GM18505 (cell line): ENCODE measurements around the gene WWOX.

Source experiments
- ATAC-seq: cut with Tn5 transposase; IDR thresholded peaks from one replicate; pipeline ENCODE4 v1.9.1; 2021; ENCODE audit not compliant: unreplicated experiment
- POLR2A ChIP-seq: IDR thresholded peaks from 4 replicates; pipeline ENCODE4 v1.6.1; 2011; ENCODE audit warnings: borderline replicate concordance; ENCODE audit not compliant: insufficient read depth, insufficient read length; ENCODE audit errors: extremely low read depth

Gene WWOX

DNA sequence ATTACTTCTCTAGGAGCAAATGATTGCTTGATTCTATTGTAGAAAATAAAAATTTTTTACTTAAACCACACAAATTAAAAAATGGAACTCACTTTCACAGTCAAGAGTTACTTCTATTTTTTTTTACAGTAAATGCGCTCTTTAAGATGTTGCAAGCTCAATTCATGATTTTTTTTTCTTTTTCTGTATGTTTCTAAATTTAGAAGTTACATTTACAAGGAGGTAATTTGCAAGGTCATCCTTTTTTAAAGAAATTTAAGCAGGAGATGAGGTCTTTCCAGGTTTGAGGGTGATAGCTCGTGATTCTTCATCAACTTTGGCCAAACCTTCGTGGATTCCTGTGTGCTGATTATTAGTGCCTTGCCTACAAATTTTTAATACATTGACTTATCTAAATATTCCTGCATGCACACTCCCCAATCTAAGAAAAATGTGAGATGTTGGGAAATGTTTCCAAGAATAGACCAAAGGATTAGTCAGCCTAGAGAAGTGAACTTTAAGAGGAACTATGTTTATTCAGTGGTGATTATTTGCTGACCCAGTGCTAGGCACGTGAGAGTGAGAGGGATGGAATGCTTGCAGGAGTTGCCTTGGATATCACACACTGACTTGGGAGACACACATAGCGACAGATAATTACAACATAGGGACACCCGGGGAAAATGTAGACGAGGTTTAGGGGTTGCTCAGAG, 1071.2 kb downstream of the WWOX start:
- no peak for ATAC-seq
- no peak for TF ChIP-seq POLR2A

DNA sequence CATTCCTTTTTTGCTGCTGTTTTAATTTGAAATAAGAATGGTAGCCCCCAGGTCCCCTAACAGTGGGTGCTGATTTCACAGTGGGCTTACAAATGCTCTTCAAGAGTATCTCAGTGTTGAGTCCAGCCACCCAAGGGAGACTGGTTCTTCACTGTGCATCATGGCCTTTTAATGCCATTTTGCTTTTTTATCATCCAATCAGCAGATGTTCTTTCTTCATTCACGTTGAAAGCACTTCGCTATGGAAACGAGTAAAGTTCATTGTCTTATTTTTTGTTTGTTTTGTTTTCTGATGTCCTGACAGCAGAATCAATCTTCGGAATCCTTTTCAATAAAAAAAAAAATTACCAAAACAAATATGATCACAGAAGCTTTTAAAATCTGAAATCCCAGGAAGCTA, 1072.0 kb downstream of the WWOX start:
- no peak for ATAC-seq
- no peak for TF ChIP-seq POLR2A

DNA sequence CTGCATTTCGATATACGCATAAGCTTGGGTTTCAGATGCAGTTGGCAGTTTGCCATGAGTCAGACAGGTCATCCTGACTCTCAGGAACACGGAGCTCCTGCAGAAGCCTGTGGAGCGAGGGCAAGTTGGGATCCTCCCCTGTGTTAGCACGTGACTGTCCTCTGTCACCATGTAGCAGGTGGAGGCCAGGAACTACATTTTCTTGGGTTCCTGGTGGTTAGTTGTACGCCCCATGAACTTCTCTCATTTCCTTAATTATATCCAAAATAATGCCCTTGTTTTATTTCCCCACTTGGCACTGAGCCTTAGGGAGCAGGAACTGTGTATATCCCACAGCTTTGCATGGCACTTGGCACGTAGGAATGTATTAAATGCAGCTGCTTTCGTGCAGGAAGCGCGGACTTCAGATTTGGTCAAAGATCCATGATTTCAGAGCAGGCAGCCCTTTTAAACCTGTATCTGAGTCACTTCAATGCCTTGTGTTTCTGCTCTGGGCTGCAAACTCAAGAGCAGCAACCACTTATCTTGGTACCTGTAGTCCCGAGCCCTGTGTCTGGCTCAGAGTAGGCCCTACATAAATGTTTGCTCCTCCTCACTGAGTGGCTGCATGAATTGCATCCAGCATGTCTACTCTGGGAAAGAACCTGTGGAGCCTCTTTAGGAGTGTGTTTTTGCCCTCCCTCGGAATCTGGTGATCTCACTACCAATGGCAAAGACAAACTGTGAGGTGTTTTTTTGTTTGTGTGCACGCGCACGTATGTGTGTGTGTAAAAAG, 1072.7 kb downstream of the WWOX start:
- no peak for ATAC-seq
- TF ChIP-seq POLR2A, result no peak

DNA sequence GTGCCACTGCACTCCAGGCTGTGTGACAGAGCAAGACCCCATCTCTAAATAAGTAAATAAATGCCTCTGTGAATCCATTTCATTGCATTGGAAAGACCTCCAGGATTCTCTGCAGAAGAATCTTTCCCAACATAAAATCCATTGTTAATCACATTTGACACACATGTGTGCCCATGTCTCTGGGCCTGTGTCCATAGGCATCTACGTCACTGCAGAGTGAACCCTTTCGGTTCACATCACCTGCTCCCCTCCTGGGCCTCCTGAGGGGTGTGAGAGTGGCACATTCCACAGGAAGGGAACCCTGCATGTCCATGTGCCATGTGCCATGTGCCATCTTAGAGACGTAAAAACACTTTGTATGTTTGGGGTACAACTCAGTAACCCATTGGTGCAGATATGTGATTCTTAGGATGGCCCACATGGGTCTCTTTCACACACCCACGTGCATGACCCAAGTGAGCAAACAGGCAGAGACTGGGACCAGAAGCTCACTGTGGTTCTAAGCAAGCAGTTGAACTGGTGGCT, 1073.6 kb downstream of the WWOX start:
- TF ChIP-seq POLR2A, result no peak
- ATAC-seq, result no peak

DNA sequence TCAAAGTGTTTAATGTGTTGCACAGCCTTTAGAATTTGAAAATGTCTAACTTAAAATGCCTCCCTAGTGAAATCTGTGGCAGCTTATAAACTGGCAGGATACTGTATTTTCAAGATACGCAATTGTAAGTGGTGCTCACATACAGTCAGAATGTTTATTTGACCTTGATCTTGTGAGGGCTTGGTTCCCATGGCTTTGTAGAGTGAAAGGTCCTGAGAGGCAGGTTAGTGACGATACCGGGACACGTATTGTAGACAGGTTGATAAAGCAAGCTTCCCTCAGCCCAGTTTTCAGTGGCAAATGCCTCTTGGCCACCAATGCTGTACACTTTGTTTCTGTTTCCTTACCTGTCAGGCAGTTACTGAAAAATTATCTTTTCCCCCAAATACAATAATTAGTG, 1074.5 kb downstream of the WWOX start:
- no peak for ATAC-seq
- no peak for TF ChIP-seq POLR2A

DNA sequence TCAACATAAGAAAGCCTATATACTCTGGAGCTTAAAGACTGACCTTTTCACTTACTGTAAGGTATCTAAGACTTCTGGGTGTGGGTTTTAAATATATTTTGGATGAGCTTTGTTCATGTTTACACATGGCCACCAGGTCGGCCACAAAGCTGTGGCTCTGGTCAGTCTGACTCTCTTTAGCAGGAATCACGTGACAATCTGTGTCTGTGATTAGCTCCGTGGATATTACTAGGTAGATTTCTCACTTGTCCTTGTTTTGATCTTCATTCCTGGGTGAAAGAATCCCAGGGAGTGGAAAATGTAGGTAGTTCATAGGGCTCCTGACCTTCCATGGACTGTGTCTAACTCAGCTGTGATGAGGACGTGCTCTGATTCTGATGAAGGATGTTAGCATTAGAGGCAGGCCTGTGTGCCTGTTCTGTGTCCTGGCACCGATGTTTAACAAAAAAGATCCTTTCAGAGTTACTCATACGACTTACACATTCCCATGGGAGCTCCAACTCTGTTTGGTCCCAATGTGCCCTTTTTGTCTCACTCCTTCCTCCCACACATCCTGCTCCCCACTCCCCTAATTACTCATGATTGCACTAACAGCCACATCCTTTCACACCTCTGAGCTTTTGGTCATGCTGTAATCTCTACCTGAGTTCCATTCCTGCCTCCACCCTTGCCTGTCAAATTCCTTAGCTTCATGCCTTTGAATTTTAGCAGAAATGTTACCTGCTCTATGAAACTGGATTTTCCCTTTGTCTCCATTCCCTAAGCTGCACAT, 1076.0 kb downstream of the WWOX start:
- no peak for ATAC-seq
- no peak for TF ChIP-seq POLR2A

DNA sequence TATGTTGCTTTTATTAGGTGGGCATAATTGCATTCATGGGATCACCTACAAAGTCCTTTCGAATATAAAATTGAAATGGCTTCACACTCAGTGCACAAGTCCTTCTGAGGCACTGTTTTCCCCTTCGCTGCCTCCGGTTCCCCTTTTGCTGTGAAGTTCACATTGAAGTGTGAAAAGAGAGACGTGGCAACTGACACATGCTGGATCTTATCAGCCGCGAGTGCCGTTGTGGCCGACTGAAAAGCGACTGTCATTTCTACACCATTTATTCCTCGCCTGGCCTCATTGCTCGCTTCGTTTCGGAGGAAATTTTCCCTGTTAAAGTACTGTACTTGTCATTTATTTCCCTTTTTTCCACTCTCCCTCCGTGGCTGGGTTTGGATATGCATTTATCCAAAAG, 1077.6 kb downstream of the WWOX start:
- TF ChIP-seq POLR2A, result no peak
- ATAC-seq, result no peak

DNA sequence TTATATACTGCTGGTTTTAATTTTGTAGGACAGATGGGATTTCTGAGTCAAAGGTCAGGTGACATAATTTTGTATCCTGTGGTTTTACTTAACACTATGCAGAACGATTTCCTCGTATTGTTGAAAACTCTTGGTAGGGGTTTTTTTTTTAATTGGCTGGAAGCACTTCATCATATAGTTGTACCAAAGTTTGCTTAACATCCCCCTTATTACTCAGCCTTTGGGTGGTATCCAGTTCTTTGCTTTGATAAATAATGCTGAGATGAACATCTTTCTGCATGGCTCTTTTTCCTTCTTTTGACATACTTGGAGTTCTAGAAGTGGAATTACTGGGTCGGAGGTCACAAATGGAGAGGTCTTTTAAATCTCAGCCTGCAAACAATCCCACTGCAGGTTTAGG, 1082.0 kb downstream of the WWOX start:
- ATAC-seq, result no peak

DNA sequence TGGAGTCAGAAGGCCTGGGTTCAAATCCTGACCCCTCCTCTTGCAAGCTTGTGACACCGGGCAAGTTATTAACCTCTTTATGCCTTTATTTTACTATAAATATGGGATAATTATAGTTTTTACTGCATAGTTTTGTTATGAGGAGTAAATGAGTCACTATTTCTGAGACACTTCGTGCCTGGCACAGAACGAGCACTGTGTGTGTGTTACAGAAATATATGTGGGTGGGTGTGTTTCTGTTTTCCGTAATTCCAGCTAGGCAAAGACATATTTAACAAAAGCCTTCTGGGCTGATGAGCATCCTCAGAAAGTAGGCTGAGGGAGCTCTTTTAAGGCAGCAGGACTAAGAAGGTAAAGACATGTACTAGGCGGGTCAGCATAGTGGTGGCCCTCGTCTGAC, 1083.2 kb downstream of the WWOX start:
- TF ChIP-seq POLR2A, result no peak
- ATAC-seq, result no peak

More for the DNA sequence above, 1082.0 kb downstream of the WWOX start:
- TF ChIP-seq POLR2A, result no peak

DNA sequence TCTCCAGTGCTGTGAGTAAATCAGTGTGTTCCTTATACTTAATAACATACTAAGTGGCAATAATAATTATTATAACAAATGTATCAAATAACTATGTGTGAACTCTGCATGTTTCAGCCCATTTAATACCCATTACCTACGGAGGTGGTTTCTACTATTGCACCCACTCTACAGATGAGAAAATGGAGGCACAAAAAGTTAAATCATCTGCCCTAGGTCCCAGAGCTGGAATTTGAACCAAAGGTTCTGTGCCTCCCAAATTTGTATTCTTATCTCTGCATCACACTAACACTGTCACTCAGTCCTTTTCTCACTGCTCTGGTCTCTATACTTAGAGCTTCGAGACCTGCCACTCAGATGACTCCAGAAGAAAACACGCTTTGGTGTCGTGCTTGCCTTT, 1084.1 kb downstream of the WWOX start:
- TF ChIP-seq POLR2A, result no peak
- no peak for ATAC-seq

DNA sequence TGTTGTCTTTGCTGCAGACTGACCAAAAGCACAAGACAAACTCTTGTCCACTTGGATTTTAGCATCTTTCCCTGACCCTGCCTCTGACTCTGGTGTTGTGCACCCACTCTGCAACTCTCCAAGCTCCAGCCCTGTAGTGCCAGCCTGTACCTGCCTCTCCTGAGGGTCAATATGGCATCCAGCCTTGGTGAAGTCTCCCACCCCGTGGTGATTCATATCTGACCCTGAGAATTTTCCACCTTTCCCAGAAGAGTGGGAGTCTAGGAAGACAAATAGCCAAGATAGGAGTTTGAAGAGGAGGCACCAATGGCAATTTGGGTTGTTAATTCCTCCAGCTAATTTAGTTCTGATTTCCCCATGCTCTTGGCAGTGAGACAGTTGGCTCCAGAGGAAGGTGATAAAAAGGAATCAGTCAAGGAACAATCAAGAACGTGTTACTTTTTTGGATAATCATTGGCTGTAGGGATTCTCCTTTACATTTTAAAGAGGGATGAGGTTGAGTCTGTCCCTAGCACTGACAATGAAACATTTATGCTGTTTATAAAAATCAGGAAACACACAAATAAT, 1085.1 kb downstream of the WWOX start:
- no peak for ATAC-seq
- TF ChIP-seq POLR2A, result no peak

DNA sequence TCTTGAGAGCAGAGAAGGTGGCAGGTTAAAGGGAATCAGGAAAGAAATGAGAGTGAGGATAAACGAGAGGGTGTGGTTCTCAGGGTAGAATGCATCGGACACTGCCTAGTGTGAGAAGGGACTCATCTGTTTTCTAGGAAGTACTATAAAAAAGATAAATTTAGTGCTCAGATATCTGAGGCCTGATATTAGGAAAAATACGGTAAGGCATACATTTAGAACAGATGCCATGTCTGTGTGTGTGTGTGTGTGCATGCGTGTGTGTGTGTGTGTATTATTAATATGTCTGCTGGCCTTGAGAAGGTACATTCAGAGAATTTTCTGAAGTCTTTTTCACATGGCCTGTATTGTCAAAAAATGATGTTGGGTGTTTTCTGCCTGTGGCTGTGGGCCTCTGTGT, 1086.3 kb downstream of the WWOX start:
- no peak for TF ChIP-seq POLR2A
- ATAC-seq, result no peak

DNA sequence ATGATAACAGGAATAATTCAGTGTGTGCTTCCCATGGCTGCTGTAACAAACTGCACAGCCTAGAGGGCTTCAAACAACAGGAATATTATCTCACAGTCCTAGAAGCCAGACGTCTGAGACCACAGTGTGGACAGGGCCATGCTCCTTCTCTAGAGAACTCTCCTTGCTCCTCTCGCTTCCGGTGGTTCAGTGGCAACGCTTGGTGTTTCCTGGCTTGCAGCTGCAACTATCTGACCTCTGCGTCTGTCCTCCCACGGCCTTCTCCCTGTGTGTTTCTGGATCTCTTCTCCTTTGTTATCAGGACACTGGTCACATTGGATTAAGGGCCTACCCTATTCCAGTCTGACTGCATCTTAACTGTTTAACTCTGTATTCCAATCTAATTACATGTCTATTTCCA, 1086.7 kb downstream of the WWOX start:
- no peak for TF ChIP-seq POLR2A
- ATAC-seq, result no peak

DNA sequence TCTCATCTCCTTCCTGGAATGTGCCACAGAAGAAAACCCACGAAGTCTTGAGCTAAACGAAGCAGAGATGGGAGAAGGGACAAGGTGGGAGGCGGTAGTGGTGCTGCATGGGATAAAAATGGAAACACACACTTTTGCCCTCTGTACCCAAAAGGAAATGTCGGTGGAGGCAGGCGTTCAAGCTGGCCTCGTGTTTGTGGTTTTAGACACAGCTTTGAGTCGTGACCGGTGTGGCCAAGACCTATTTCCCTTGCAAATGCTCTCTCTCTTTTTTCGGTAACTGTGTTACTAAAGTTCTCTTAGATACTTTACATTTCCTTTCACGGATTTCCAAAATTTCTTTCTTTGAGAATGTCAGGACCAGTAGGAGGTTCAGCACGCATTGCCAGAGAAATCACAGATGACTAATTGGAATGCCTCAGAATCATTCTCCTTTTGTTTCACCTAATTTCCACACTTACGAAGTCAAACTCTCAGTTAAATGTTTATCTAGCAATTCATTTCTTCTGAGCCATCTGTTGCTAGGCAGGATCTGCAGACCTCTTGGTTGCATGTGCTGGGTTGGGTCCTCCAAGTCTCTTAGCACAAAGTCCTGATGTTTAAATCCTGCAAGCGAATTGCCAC, 1088.8 kb downstream of the WWOX start:
- no peak for TF ChIP-seq POLR2A
- no peak for ATAC-seq

DNA sequence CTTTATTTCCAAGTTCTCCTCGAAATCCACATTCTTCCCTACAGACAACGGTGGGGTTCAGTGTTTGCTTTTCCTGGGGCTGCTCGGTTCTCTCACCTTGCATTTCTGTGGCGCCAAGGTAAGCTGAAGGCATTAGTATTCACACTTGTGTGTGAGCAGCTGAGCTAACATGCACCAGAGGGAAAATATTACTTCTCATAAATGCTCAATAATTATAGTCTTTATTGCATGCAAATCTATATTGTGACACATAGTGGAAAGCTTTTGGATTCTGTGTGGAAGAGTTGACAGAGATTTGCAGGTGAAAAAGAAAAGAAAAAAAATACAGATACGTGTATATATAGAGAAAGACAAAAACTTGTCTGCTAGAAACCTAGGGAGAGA, 1089.3 kb downstream of the WWOX start:
- ATAC-seq, result no peak
- TF ChIP-seq POLR2A, result no peak
